ENCODE measurements around the gene GPR61.

Gene GPR61

DNA sequence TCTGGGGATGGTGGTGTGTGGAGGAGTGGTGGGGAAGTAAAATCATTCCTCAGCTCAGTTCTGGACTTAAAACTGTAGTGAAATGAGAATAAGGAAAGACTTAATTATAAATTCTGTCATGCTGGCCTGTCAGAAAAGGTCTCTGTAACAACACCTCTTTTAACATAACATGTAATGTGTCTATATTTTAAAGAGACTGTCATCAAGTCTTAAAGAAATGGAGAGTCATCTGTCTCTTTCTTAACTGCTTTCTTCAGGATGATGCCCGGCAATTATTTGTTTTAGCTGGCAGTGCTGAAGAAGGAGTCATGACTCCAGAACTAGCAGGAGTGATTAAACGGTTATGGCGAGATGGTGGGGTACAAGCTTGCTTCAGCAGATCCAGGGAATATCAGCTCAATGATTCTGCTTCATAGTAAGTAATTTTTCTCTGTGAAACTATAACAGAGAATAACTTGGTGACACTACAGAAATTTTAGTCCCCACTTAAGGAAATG lies 39.3 kb downstream of the GPR61 start:
- no peak for DNase-seq

DNA sequence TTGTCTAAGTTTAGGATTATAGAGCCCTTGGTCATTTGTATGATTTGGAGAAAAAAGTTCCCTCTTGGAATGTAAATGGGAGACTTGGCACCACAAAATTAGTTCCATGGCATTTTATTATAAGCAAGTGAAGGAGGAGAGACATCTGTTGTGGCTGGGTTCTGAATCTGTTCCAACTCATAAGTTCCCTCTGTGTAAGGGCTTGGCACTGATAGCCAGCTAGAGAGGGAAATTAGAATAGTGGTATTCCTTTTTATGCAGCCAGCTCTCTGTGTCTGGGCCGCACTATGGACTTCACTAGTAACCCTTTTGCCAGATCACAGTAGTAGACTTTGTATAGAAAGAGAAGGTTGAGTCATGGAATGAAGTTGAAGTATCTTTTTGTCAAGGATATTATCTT lies 39.8 kb downstream of the GPR61 start:
- DNase-seq, result no peak

DNA sequence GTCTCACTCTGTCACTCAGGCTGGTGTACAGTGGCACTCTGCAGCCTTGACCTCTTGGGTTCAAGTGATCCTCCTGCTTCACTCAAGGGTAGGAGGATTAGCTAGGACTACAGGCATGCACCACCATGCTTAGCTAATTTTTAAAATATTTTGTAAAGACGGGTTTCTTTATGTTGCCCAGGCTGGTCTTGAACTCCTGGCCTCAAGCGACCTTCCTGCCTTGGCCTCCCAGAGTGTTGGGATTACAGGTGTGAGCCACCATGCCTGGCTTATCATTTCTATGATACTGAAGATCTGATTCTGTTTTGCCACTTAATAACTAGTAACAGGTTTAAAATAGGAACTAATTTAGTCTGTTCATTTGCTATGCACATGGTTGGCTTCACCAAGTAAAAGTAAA lies 42.3 kb downstream of the GPR61 start:
- no peak for DNase-seq

DNA sequence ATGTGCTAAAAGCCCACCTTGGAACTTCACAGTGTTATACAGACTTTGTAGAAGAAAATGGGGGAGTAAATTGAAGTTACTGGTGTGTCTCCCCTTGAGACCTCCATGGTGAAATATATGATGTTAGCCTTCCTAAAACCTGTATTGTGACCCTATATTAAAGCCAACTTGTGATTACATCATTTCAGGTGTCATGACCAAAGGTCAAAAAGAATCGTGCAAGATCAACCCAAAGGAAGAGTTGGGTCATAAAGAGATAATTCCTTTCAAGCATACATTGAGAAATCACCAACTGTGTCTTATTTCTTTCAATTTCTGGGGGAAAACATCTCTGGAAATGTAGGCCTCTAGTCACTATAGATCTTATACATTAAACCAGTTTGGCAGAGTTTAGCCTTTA lies 45.1 kb downstream of the GPR61 start:
- DNase-seq, result no peak

DNA sequence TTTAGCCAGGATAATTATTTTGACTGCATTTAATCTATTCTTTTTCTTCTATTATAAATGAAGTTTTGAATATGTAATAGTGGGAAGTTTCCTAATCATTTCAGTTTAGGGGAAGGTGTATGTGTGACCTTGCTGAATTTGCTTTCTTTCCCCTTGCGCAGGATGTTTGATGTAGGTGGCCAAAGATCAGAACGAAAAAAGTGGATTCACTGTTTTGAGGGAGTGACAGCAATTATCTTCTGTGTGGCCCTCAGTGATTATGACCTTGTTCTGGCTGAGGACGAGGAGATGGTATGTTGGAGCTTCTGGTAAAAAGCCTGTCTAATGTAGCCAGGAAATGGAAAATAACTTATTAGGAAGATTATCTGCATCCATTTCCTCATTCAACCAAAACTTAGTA lies 46.4 kb downstream of the GPR61 start:
- DNase-seq, result no peak

DNA sequence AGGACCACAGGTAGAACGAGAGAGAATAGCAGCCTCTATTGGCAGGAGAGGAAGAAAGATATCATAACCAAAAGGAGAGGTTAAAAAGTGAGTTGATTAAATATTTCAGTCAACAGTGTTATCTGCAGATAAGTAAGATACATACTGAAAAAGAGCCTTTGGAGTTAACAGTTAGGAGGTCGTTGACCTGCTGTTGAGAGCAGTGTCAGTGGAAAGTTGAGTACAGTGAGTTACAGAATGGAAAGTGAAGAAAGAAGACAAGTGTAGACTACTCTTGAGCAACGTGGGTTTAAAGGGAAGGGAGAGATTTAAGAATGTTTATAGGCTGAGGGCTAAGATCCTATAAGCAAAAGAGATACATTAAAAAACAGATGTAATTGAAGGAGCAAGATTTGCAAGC lies 49.5 kb downstream of the GPR61 start:
- DNase-seq, result no peak

DNA sequence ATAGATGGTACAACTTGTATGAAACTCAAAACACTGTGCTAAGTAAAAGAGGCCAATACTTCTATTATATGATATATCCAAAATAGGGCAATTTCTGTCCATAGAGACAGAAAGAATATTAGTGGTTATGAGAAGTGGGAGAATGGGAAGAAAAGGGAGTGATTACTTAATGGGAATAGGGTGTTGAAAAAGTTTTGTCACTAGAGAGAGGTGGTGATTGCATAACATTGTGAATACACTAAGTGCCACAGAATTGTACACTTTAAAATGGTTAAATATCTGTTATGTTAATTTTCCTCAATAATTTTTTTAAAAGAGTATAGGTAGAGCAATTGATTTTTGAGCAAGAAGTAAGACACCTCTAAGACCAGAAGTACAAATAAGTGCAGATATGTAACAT lies 50.0 kb downstream of the GPR61 start:
- no peak for DNase-seq

DNA sequence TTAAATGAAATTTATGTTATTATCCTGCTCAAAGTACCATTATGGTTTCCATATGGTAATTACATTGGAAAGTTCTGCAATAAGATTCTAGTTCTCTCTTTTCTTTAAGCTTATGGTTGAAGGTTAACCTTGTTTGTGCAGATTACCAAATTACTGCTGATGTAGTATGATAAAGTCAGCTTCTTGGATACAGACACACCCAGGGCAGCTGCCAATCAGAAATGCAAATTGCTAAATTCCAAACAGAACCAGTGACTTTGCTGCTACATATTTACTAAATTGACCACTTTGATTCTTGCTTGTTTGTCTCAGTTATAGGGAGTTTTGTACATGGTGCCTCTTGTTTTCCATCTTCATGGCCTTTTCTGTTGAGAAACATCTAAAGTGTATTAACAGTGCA lies 53.2 kb downstream of the GPR61 start:
- DNase-seq, result no peak

DNA sequence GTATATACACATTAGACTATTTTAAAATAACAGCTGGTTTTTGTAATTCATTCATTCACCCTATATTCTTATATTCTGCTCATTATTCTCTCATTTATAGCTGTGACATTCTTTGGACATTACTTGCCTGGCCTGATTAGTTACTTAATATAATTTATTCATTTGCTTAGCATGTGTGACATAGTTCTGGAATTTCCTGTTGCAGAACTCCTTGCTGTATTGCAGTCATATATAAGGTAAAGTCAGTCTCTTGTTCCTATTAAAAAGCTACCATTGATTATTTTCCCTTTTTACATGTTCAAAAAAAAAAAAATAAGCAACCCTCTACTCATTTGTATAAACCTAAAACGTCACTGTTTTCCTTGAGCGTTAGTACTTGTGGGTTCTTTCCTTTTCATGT lies 55.9 kb downstream of the GPR61 start:
- no peak for DNase-seq

All from NCI-H1930 (cell line).